HG02642 (cell line): ENCODE measurements around the gene ROPN1L.
"Not testable (repeated sequence)": the region's sequence is repeated elsewhere in the genome, so short reads cannot be mapped to it uniquely, and the experiment has no call there.

Source experiments
- ATAC-seq: cut with Tn5 transposase; IDR thresholded peaks from one replicate; pipeline ENCODE4 v1.9.1; 2021; ENCODE audit warnings: mild to moderate bottlenecking; ENCODE audit not compliant: unreplicated experiment, poor library complexity

ROPN1L gene

GRCh38 chr5:10497554-10497953 lies 55.9 kb downstream of the ROPN1L start:
- no peak for ATAC-seq

- ATAC-seq, result no peak
These were observed 56.7 kb downstream of the ROPN1L start for GRCh38 chr5:10498350-10498749.

- ATAC-seq, result no peak
These were observed 57.4 kb downstream of the ROPN1L start for GRCh38 chr5:10499066-10499465.

- ATAC-seq, result no peak
These were observed 58.1 kb downstream of the ROPN1L start for GRCh38 chr5:10499776-10500175.

- ATAC-seq, result no peak
These were observed 59.0 kb downstream of the ROPN1L start for GRCh38 chr5:10500669-10501068.

- ATAC-seq, result no peak
These were observed 59.9 kb downstream of the ROPN1L start for GRCh38 chr5:10501554-10502075.

- ATAC-seq, result no peak
These were observed 60.5 kb downstream of the ROPN1L start for GRCh38 chr5:10502130-10502529.

GRCh38 chr5:10502578-10502977 lies 60.9 kb downstream of the ROPN1L start:
- ATAC-seq, result no peak

- ATAC-seq, result no peak
These were observed 61.6 kb downstream of the ROPN1L start for GRCh38 chr5:10503321-10503720.

- ATAC-seq, result no peak
These were observed 62.5 kb downstream of the ROPN1L start for GRCh38 chr5:10503997-10504793.

GRCh38 chr5:10505517-10506095 lies 63.9 kb downstream of the ROPN1L start:
- peak; percentile 78 for ATAC-seq

- no peak for ATAC-seq
These were observed 64.9 kb downstream of the ROPN1L start for GRCh38 chr5:10506535-10506934.

- no peak for ATAC-seq
These were observed 66.0 kb downstream of the ROPN1L start for GRCh38 chr5:10507575-10508096.

- ATAC-seq, result no peak
These were observed 67.9 kb downstream of the ROPN1L start for GRCh38 chr5:10509575-10509974.

- no peak for ATAC-seq
These were observed 70.3 kb downstream of the ROPN1L start for GRCh38 chr5:10511741-10512640.

- ATAC-seq, result no peak
These were observed 72.1 kb downstream of the ROPN1L start for GRCh38 chr5:10513501-10514442.

- ATAC-seq, result not testable (repeated sequence)
These were observed 72.9 kb downstream of the ROPN1L start for GRCh38 chr5:10514572-10514971.
